ENCODE data around the gene UST. TPM values are rescaled to one million over a fixed set of nuclear protein-coding genes. Genes with fewer than 3 reads are reported as not detected.

The UST gene
- polyA plus RNA-seq, 1 experiment = 21.4 TPM

- DNase-seq (ENCODE audit: low read depth, low spot score) = no peak
- ChIA-PET POLR2A (no interaction called here), CTCF (interaction anchor here (4.4 kb wide), 1 partner anchor 349 kb away, joined by 48 read pairs; no protein-coding TSS in a partner anchor)
- Histone ChIP-seq H3K4me3 (ENCODE audit: low read depth, low read length) (no peak overlapping the region), H3K9me3 (ENCODE audit: control insufficient read depth, insufficient read depth, low read length) (no peaks in the 10 kb centered on the region), H3K27ac (ENCODE audit: low read depth, low read length) (no peak overlapping the region), H3K27me3 (ENCODE audit: control insufficient read depth, insufficient read depth, low read length) (peaks cover 2% of the 10 kb centered on the region)
- no peak for TF ChIP-seq CTCF (IDR thresholded peaks at IDR 0.05; ENCODE audit: low read depth, low read length)
Measured at GRCh38 chr6:149084026-149084425, 337.2 kb downstream of the UST start.

DNA sequence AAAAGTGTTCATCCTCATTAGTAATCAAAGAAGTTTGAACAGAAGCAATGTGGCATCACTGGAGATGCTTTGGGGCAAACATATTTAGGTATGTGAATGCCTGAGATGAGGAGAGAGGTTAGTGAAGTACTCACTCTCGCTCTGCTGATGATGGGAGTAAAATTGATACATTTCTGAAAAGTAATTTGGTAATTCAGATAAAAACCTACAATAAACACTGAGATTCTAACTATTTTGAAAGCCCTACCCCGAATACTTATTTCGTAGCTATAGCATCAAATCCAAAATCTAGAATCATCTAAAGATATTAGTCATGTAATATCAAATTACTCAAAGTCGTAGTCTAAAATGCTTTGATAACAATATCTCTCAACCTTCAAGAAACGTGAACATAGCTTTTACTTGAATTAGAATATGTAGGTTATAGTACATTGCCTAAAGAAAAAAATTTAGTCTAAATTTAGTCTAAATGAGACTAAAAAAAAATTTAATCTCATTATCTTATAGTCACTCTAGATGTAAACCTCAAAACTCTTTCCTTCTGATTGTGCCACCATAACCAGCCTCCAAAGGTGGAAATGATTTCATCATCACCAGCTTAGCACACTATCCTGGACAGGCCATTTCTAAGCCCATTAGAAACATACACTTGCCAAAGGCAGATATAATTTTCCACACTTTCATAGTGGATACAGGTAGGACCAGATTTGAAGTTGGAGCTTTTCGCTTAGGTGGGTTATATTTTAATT, 338.2 kb downstream of the UST start:
- Histone ChIP-seq H3K27me3 (ENCODE audit: control insufficient read depth, insufficient read depth, low read length) (peaks cover 4% of the 10 kb centered on the region), H3K9me3 (ENCODE audit: control insufficient read depth, insufficient read depth, low read length) (no peaks in the 10 kb centered on the region), H3K27ac (ENCODE audit: low read depth, low read length) (no peak overlapping the region), H3K4me3 (ENCODE audit: low read depth, low read length) (no peak overlapping the region)
- TF ChIP-seq CTCF (IDR thresholded peaks at IDR 0.05; ENCODE audit: low read depth, low read length) = no peak
- ChIA-PET CTCF (interaction anchor here (0.6 to 4.4 kb wide), 4 partner anchors 70 to 432 kb away, joined by 3 to 48 read pairs (median 4); no protein-coding TSS in a partner anchor), POLR2A (no interaction called here)
- no peak for DNase-seq (ENCODE audit: low read depth, low spot score)

DNA sequence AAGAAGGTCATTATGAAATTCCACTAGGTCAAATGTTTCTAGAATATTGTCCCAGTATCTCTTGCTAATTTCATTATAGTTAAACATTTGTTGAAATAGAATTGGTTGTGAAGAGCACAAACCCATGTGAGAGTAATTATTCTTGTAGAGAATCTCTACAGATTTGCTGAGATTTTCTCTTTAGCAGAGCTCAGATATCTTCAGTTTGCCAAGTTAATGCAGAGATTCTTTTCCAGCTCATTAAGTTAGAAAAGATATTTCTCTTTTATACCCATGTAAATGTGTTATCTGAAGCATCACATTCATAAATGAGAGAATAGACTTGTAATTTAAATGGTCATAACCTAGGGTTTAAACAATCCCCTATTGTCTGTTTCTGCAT, 338.7 kb downstream of the UST start:
- Histone ChIP-seq H3K27ac (ENCODE audit: low read depth, low read length) (no peak overlapping the region), H3K4me3 (ENCODE audit: low read depth, low read length) (no peak overlapping the region), H3K27me3 (ENCODE audit: control insufficient read depth, insufficient read depth, low read length) (peaks cover 5% of the 10 kb centered on the region), H3K9me3 (ENCODE audit: control insufficient read depth, insufficient read depth, low read length) (no peaks in the 10 kb centered on the region)
- DNase-seq (ENCODE audit: low read depth, low spot score) = no peak
- CTCF ChIA-PET = interaction anchor here (0.6 to 4.4 kb wide), 4 partner anchors 69 to 432 kb away, joined by 3 to 48 read pairs (median 4); no protein-coding TSS in a partner anchor
- TF ChIP-seq CTCF (IDR thresholded peaks at IDR 0.05; ENCODE audit: low read depth, low read length) = no peak
- POLR2A ChIA-PET = no interaction called here

- ChIA-PET CTCF (no interaction called here), POLR2A (no interaction called here)
- Histone ChIP-seq H3K27ac (ENCODE audit: low read depth, low read length) (no peak overlapping the region), H3K27me3 (ENCODE audit: control insufficient read depth, insufficient read depth, low read length) (peaks cover 5% of the 10 kb centered on the region), H3K9me3 (ENCODE audit: control insufficient read depth, insufficient read depth, low read length) (no peaks in the 10 kb centered on the region), H3K4me3 (ENCODE audit: low read depth, low read length) (no peak overlapping the region)
- no peak for DNase-seq (ENCODE audit: low read depth, low spot score)
- no peak for TF ChIP-seq CTCF (IDR thresholded peaks at IDR 0.05; ENCODE audit: low read depth, low read length)
Measured at GRCh38 chr6:149086363-149086762, 339.5 kb downstream of the UST start.

DNA sequence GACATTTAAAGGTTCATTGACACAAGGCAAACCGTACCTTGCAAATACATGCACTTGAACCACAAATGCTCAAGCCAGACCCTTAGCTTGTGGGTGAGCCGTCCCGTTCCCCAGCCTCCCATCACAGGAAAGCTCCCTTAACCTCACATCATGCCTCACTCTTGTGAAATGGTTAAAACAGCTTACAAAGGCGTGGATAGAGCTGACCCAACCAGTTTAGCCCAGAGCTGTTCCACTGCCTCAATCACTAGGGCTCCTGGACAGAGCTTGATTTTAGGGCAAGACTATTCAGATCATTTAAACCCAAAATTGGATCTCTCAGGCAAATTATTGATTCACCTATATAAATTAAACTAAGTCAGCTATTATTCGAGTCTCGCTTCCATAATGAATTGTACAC, 341.1 kb downstream of the UST start:
- Histone ChIP-seq H3K4me3 (ENCODE audit: low read depth, low read length) (no peak overlapping the region), H3K9me3 (ENCODE audit: control insufficient read depth, insufficient read depth, low read length) (no peaks in the 10 kb centered on the region), H3K27ac (ENCODE audit: low read depth, low read length) (no peak overlapping the region), H3K27me3 (ENCODE audit: control insufficient read depth, insufficient read depth, low read length) (peaks cover 5% of the 10 kb centered on the region)
- no peak for DNase-seq (ENCODE audit: low read depth, low spot score)
- TF ChIP-seq CTCF (IDR thresholded peaks at IDR 0.05; ENCODE audit: low read depth, low read length) = no peak
- POLR2A ChIA-PET = no interaction called here
- CTCF ChIA-PET = interaction anchor here (0.8 to 1.8 kb wide), 2 partner anchors 344 to 429 kb away, joined by 5 to 9 read pairs; no protein-coding TSS in a partner anchor

Data from AG04450 (cell line).